Fibroblast of lung (primary cell): ENCODE results near the gene IPO11.

ENCODE experiments used
- EZH2 ChIP-seq: IDR thresholded peaks from 2 replicates; pipeline ENCODE4 v1.5.1; 2012; ENCODE audit warnings: low read length, control low read depth, mild to moderate bottlenecking; ENCODE audit errors: missing control alignments
- TF ChIP-seq, protein P1 (sequence below), 2 donors: IDR thresholded peaks in 1 of 2; conservative IDR thresholded peaks in 1 of 2; 1 replicate in 1 of 2; 2 replicates in 1 of 2; pipeline ENCODE4 v1.5.1; 2011 to 2012; ENCODE audit warnings: low read length in 2 of 2, control low read depth in 1 of 2, inconsistent platforms in 1 of 2, low read depth in 1 of 2, mild to moderate bottlenecking in 1 of 2

DNA sequence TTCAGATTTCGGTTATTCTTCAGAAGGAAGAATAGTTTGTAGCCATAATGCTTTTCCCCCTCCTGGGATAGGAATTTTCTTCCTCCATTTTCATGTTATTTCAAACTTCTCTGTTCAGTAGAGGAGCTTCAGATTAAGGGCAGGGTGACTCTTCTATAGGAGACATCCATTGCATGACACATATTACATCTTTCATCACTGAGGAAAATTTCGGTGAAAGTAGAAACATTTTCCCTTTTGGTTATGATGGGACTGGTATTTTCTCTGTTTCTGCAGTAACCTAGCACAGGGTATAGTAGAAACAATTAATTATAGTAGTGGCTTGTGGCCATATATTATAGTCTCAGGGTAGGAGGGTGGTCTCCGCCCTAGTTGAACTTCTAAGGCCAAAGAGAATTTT, 1.1 kb downstream of the IPO11 start:
- TF ChIP-seq, protein P1, sequence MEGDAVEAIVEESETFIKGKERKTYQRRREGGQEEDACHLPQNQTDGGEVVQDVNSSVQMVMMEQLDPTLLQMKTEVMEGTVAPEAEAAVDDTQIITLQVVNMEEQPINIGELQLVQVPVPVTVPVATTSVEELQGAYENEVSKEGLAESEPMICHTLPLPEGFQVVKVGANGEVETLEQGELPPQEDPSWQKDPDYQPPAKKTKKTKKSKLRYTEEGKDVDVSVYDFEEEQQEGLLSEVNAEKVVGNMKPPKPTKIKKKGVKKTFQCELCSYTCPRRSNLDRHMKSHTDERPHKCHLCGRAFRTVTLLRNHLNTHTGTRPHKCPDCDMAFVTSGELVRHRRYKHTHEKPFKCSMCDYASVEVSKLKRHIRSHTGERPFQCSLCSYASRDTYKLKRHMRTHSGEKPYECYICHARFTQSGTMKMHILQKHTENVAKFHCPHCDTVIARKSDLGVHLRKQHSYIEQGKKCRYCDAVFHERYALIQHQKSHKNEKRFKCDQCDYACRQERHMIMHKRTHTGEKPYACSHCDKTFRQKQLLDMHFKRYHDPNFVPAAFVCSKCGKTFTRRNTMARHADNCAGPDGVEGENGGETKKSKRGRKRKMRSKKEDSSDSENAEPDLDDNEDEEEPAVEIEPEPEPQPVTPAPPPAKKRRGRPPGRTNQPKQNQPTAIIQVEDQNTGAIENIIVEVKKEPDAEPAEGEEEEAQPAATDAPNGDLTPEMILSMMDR (conservative IDR thresholded peaks at IDR 0.05 in 1 of 2, IDR thresholded peaks at IDR 0.05 in 1 of 2; ENCODE audit: low read depth in 1 of 2, low read length in 2 of 2), result no peak
- no peak for TF ChIP-seq EZH2
